HL-60 (cell line): Measurements from ENCODE around the gene COPS7B.
"Not testable (repeated sequence)": the region's sequence is repeated elsewhere in the genome, so short reads cannot be mapped to it uniquely, and the experiment has no call there.

ENCODE experiments used
- DNase-seq, 2 experiments: peaks; one replicate each; pipeline ENCODE4 v3.0.0-alpha.2; 2010 to 2020; ENCODE audit warnings: low read depth in 1 of 2, low spot score in 1 of 2
- H3K27ac ChIP-seq: fragments of 250-450 bp; sonication (Bioruptor Pico); replicated peaks from 2 replicates; pipeline ENCODE4 v1.5.1; 2020; ENCODE audit warnings: mild to moderate bottlenecking, moderate library complexity
- H3K27me3 ChIP-seq: fragments of 250-450 bp; sonication (Bioruptor Pico); 2 replicates; pipeline ENCODE4 v1.5.1; 2021; ENCODE audit warnings: mild to moderate bottlenecking, moderate library complexity; ENCODE audit not compliant: insufficient read depth, poor library complexity, severe bottlenecking
- H3K4me3 ChIP-seq: replicated peaks from 2 replicates; pipeline ENCODE4 v1.5.1; 2011; ENCODE audit warnings: mild to moderate bottlenecking, control low read depth, low read length; ENCODE audit not compliant: insufficient read depth
- GABPA ChIP-seq: IDR thresholded peaks from 2 replicates; pipeline ENCODE4 v1.6.1; 2012; ENCODE audit warnings: low read depth
- POLR2AphosphoS5 ChIP-seq: IDR thresholded peaks from 2 replicates; pipeline ENCODE4 v1.6.1; 2012; ENCODE audit warnings: low read depth
- SPI1 ChIP-seq: IDR thresholded peaks from 2 replicates; pipeline ENCODE4 v1.6.1; 2012; ENCODE audit warnings: low read depth, mild to moderate bottlenecking, borderline replicate concordance
- TF ChIP-seq, protein P1 (sequence below): IDR thresholded peaks from one replicate; pipeline ENCODE4 v1.5.1; 2011; ENCODE audit warnings: low read length, control low read depth, inconsistent platforms; ENCODE audit not compliant: insufficient read depth
- TF ChIP-seq, protein P2 (sequence below): IDR thresholded peaks from 2 replicates; pipeline ENCODE4 v1.6.1; 2012; ENCODE audit warnings: low read depth; ENCODE audit not compliant: insufficient replicate concordance

The COPS7B gene

DNA sequence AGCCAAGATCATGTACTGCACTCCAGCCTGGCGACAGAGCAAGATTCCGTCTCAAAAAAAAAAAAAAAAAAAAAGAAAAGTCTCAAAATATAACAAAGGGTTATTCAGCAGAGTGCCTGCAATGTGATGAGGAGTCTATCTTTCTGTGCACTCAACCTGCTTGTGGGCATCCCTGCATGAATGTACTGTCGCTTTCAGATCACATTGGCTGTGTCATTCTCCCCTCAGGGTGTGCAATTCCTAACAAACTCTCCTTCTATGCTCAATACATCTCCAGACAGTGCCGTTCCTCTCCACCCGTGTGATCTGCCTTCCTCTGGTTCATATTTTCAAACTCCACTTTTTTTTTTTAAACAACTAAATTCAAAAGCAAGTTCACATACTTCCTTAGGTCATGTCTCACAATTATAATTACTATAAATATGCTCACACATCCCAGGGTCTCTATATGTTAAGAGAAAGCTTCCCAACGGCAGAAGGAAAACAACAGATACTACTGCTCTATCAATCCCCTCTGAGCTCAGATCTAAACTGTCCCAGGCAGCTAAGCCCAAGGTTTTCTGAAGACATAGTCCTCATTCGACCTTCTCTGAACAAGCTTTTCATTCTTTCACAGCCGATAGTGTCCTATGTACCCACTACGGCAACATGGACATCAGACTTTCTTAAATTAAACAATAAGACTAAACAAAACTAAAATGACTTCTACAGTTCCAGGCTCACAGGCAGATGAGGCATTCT lies 42.7 kb upstream of the COPS7B start:
- Histone ChIP-seq H3K27ac (no peak overlapping the region), H3K27me3 (no peaks in the 10 kb centered on the region), H3K4me3 (no peak overlapping the region)
- TF ChIP-seq GABPA (no peak), POLR2AphosphoS5 (no peak), SPI1 (no peak)
- TF ChIP-seq, protein P1, sequence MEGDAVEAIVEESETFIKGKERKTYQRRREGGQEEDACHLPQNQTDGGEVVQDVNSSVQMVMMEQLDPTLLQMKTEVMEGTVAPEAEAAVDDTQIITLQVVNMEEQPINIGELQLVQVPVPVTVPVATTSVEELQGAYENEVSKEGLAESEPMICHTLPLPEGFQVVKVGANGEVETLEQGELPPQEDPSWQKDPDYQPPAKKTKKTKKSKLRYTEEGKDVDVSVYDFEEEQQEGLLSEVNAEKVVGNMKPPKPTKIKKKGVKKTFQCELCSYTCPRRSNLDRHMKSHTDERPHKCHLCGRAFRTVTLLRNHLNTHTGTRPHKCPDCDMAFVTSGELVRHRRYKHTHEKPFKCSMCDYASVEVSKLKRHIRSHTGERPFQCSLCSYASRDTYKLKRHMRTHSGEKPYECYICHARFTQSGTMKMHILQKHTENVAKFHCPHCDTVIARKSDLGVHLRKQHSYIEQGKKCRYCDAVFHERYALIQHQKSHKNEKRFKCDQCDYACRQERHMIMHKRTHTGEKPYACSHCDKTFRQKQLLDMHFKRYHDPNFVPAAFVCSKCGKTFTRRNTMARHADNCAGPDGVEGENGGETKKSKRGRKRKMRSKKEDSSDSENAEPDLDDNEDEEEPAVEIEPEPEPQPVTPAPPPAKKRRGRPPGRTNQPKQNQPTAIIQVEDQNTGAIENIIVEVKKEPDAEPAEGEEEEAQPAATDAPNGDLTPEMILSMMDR = no peak
- TF ChIP-seq, protein P2, sequence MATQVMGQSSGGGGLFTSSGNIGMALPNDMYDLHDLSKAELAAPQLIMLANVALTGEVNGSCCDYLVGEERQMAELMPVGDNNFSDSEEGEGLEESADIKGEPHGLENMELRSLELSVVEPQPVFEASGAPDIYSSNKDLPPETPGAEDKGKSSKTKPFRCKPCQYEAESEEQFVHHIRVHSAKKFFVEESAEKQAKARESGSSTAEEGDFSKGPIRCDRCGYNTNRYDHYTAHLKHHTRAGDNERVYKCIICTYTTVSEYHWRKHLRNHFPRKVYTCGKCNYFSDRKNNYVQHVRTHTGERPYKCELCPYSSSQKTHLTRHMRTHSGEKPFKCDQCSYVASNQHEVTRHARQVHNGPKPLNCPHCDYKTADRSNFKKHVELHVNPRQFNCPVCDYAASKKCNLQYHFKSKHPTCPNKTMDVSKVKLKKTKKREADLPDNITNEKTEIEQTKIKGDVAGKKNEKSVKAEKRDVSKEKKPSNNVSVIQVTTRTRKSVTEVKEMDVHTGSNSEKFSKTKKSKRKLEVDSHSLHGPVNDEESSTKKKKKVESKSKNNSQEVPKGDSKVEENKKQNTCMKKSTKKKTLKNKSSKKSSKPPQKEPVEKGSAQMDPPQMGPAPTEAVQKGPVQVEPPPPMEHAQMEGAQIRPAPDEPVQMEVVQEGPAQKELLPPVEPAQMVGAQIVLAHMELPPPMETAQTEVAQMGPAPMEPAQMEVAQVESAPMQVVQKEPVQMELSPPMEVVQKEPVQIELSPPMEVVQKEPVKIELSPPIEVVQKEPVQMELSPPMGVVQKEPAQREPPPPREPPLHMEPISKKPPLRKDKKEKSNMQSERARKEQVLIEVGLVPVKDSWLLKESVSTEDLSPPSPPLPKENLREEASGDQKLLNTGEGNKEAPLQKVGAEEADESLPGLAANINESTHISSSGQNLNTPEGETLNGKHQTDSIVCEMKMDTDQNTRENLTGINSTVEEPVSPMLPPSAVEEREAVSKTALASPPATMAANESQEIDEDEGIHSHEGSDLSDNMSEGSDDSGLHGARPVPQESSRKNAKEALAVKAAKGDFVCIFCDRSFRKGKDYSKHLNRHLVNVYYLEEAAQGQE = no peak
- DNase-seq = no peak

DNA sequence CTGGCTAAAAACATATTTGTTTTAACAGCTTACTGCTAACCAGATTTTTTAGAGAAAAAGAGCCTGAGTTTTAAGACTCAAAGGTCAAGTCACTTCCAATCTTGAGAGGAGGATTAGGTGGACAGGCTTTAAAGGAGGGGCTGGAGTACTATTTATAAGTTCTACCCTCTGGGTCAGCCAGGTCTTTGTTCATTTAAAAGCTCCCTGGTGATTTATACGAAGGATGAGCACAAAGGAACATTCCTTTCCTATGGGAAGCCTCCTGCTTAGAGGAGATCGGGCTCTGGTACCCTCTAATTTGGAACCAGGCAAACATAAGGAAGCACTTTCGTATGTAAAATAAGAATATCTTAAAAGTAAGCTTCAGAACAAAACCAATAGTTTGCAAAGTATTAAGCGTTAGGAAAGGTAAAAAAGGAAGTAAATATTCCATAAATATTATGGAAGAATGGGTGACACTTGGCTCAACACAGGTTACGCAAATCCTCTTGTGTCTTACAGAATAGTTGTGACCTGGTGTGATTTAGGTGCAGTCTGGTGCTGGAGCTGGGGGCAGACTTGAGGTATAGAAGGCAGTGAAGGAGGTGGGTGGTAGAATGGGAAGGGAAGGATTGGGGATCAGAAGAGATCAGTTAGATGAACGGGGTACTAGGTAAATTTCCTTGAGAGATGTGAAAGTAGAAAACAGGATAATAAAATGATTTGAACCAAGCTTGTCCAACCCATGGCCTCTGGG lies 40.8 kb upstream of the COPS7B start:
- DNase-seq = no peak
- no peak overlapping the region for H3K4me3 ChIP-seq
- H3K27ac ChIP-seq = no peak overlapping the region
- TF ChIP-seq, protein P2 = no peak
- TF ChIP-seq GABPA (no peak), POLR2AphosphoS5 (no peak), SPI1 (no peak)
- TF ChIP-seq, protein P1 = no peak
- no peaks in the 10 kb centered on the region for H3K27me3 ChIP-seq

DNA sequence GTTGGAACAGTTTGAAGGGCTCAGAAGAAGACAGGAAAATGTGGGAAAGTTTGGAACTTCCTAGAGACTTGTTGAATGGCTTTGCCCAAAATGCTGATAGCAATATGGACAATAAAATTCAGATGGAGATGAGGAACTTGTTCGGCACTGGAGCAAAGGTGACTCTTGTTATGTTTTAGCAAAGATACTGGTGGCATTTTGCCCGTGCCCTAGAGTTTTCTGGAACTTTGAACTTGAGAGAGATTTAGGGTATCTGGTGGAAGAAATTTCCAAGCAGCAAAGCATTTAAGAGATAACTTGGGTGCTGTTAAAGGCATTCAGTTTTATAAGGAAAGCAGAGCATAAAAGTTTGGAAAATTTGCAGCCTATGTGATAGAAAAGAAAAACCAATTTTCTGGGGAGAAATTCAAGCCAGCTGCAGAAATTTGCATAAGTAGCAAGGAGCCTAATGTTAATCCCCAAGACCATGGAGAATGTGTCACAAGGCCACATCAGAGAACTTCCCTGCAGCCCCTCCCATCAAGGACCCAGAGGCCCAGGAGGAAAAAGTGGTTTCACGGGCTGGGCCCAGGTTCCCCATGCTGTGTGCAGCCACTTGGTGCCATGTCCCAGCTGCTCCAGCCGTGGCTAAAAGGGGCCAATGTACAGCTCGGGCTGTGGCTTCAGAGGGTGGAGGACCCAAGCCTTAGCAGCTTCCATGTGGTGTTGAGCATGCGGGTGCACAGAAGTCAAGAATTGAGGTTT lies 37.9 kb upstream of the COPS7B start:
- H3K27ac ChIP-seq, H3K4me3 ChIP-seq, H3K27me3 ChIP-seq: not testable (repeated sequence)
- DNase-seq = peak in 1 of 2 experiments; percentile 45

DNA sequence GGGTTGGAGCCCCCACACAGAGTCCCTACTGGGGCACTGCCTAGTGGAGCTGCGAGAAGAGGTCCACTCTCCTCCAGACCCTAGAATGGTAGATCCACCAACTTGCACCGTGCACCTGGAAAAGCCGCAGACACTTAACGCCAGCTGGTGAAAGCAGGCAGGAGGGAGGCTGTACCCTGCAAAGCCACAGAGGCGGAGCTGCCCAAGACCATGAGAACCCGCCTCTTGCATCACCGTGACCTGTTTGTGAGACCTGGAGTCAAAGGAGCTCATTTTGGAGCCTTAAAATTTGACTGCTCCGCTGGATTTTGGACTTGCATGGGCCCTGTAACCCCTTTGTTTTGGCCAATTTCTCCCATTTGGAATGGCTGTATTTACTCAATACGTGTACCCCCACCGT lies 37.2 kb upstream of the COPS7B start:
- H3K4me3 ChIP-seq, H3K27ac ChIP-seq, H3K27me3 ChIP-seq: not testable (repeated sequence)
- DNase-seq = peak in 1 of 2 experiments; percentile 34
